Peyer's patch (tissue), 4 donors: ENCODE results near the gene IL17RA. TPM values are rescaled to one million over a fixed set of nuclear protein-coding genes. Genes with fewer than 3 reads are reported as not detected.
A peak's percentile ranks its signal among the peaks of the same experiment; 100 is the strongest.

Experiments
- DNase-seq, 3 donors: peaks; one replicate each; pipeline ENCODE4 v3.0.0-alpha.2; 2017 to 2019
- H3K27ac ChIP-seq, 4 donors: fragments of 200-600 bp; sonication (generic); one replicate each; pipeline ENCODE4 v1.5.1; 2016 to 2019
- H3K27me3 ChIP-seq, 2 donors: fragments of 200-600 bp; sonication (generic); one replicate each; pipeline ENCODE4 v1.5.1; 2019
- H3K36me3 ChIP-seq, 3 donors: fragments of 200-600 bp; sonication (generic); one replicate each; pipeline ENCODE4 v1.5.1; 2016 to 2019
- H3K4me1 ChIP-seq, 4 donors: fragments of 200-600 bp; sonication (generic); one replicate each; pipeline ENCODE4 v1.5.1; 2016 to 2019
- H3K4me3 ChIP-seq, 4 donors: fragments of 200-600 bp; sonication (generic); 1 replicate in 3 of 4; 2 replicates in 1 of 4; pipeline ENCODE4 v1.5.1; 2016 to 2019; ENCODE audit warnings: mild to moderate bottlenecking in 1 of 4
- H3K9me3 ChIP-seq, 4 donors: fragments of 200-600 bp; sonication (generic); one replicate each; pipeline ENCODE4 v1.5.1; 2016 to 2019; ENCODE audit warnings: mild to moderate bottlenecking in 1 of 4
- CTCF ChIP-seq, 6 experiments: fragments of 450-650 bp in 4 of 6; fragments of 200-600 bp in 2 of 6; sonication (generic) in 1 of 6; IDR thresholded peaks; one replicate each; pipeline ENCODE4 v1.5.1; 2017 to 2019; ENCODE audit warnings: antibody characterized with exemption in 6 of 6, mild to moderate bottlenecking in 3 of 6, moderate library complexity in 1 of 6
- POLR2A ChIP-seq, 2 donors: fragments of 450-650 bp; IDR thresholded peaks; one replicate each; pipeline ENCODE4 v1.5.1; 2017; ENCODE audit warnings: antibody characterized with exemption in 2 of 2, mild to moderate bottlenecking in 2 of 2, moderate library complexity in 2 of 2
- total RNA-seq, 4 donors: library from RNA; depleted of rRNA; stranded (reverse); fragments of >200 nt; gene quantifications; one replicate each; pipeline ENCODE4 v1.1.0, GENCODE V29; 2016

The IL17RA gene
- total RNA-seq, 4 donors from 2014 or later, result 12.4 to 23.6 (median 18.3) TPM

GRCh38 chr22:17085277-17086181 is 729 bp downstream of the IL17RA start:
- Histone ChIP-seq H3K27ac (peak overlapping the region; percentile 89 to 92 (median 90)), H3K4me1 (peaks cover 0 to 11% (median 3%) of the 10 kb centered on the region in 4 donors)

GRCh38 chr22:17086296-17086695 is 1.5 kb downstream of the IL17RA start:
- H3K4me3 ChIP-seq, result peak overlapping the region in 3 of 4 donors; percentile 80 to 91 (median 85)
- TF ChIP-seq CTCF (IDR thresholded peaks at IDR 0.05) (no peak), POLR2A (IDR thresholded peaks at IDR 0.05) (no peak)
- DNase-seq, result peak in 1 of 3 donors; percentile 46
- no peaks in the 10 kb centered on the region for H3K27me3 ChIP-seq
- H3K4me1 ChIP-seq, result peaks cover 0 to 11% (median 3%) of the 10 kb centered on the region in 4 donors
- H3K27ac ChIP-seq, result peak overlapping the region in 1 of 4 donors; percentile 91
- no peaks in the 10 kb centered on the region for H3K36me3 ChIP-seq
- H3K9me3 ChIP-seq, result no peaks in the 10 kb centered on the region

More at GRCh38 chr22:17085277-17086181, 729 bp downstream of the IL17RA start:
- no peaks in the 10 kb centered on the region for H3K36me3 ChIP-seq
- TF ChIP-seq POLR2A (IDR thresholded peaks at IDR 0.05), result no peak
- TF ChIP-seq CTCF (IDR thresholded peaks at IDR 0.05), result no peak
- H3K4me3 ChIP-seq, result peak overlapping the region; percentile 80 to 91 (median 84)
- DNase-seq, result peak; percentile 32 to 69 (median 65)
- no peaks in the 10 kb centered on the region for H3K27me3 ChIP-seq
- no peaks in the 10 kb centered on the region for H3K9me3 ChIP-seq

GRCh38 chr22:17086788-17087497 is 2.1 kb downstream of the IL17RA start:
- Histone ChIP-seq H3K36me3 (no peaks in the 10 kb centered on the region), H3K4me1 (peaks cover 0 to 11% (median 3%) of the 10 kb centered on the region in 4 donors), H3K27ac (peak overlapping the region in 3 of 4 donors; percentile 25 to 91 (median 25)), H3K4me3 (peak overlapping the region in 3 of 4 donors; percentile 13 to 15 (median 14)), H3K9me3 (no peaks in the 10 kb centered on the region), H3K27me3 (no peaks in the 10 kb centered on the region)
- TF ChIP-seq POLR2A (IDR thresholded peaks at IDR 0.05) (no peak), CTCF (IDR thresholded peaks at IDR 0.05) (no peak)
- DNase-seq, result peak in 1 of 3 donors; percentile 50

- Histone ChIP-seq H3K4me3 (peak overlapping the region in 3 of 4 donors; percentile 2 to 14 (median 2)), H3K27ac (peak overlapping the region in 3 of 4 donors; percentile 25 to 91 (median 25)), H3K36me3 (no peaks in the 10 kb centered on the region), H3K27me3 (no peaks in the 10 kb centered on the region), H3K4me1 (peaks cover 0 to 11% (median 3%) of the 10 kb centered on the region in 4 donors), H3K9me3 (no peaks in the 10 kb centered on the region)
- no peak for TF ChIP-seq CTCF (IDR thresholded peaks at IDR 0.05)
- TF ChIP-seq POLR2A (IDR thresholded peaks at IDR 0.05), result no peak
- DNase-seq, result peak in 2 of 3 donors; percentile 45 to 52
These were observed 2.8 kb downstream of the IL17RA start for GRCh38 chr22:17087498-17088131.

GRCh38 chr22:17090550-17090949 is 5.8 kb downstream of the IL17RA start:
- Histone ChIP-seq H3K36me3 (no peaks in the 10 kb centered on the region), H3K9me3 (no peaks in the 10 kb centered on the region), H3K4me3 (no peak overlapping the region), H3K4me1 (peaks cover 0 to 11% (median 3%) of the 10 kb centered on the region in 4 donors), H3K27ac (no peak overlapping the region), H3K27me3 (no peaks in the 10 kb centered on the region)
- no peak for TF ChIP-seq POLR2A (IDR thresholded peaks at IDR 0.05)
- no peak for DNase-seq
